Hepatocyte (in vitro differentiated cells): ENCODE measurements around the gene SLC25A13. TPM values are rescaled to one million over a fixed set of nuclear protein-coding genes. Genes with fewer than 3 reads are reported as not detected.

Experiments
- DNase-seq: peaks from one replicate; pipeline ENCODE4 v3.0.0-alpha.2; 2016; ENCODE audit warnings: low spot score
- H2AFZ ChIP-seq: fragments of 200-600 bp; sonication (generic); 2 replicates; pipeline ENCODE4 v1.6.0; 2016; ENCODE audit warnings: antibody characterized with exemption, mild to moderate bottlenecking
- H3K27ac ChIP-seq: fragments of 200-600 bp; sonication (generic); 2 replicates; pipeline ENCODE4 v1.5.1; 2016; ENCODE audit warnings: mild to moderate bottlenecking
- H3K27me3 ChIP-seq: fragments of 200-600 bp; sonication (generic); 2 replicates; pipeline ENCODE4 v1.6.1; 2016
- H3K36me3 ChIP-seq: fragments of 200-600 bp; sonication (generic); replicated peaks from 2 replicates; pipeline ENCODE4 v1.5.1; 2016; ENCODE audit warnings: low read depth; ENCODE audit not compliant: insufficient read depth
- H3K4me1 ChIP-seq: fragments of 200-600 bp; sonication (generic); 2 replicates; pipeline ENCODE4 v1.5.1; 2016; ENCODE audit warnings: mild to moderate bottlenecking, moderate library complexity; ENCODE audit not compliant: insufficient read depth
- H3K4me2 ChIP-seq: fragments of 200-600 bp; sonication (generic); 2 replicates; pipeline ENCODE4 v1.6.0; 2016
- H3K4me3 ChIP-seq: fragments of 200-600 bp; sonication (generic); 2 replicates; pipeline ENCODE4 v1.5.1; 2016; ENCODE audit warnings: mild to moderate bottlenecking
- H3K79me2 ChIP-seq: fragments of 200-600 bp; sonication (generic); 2 replicates; pipeline ENCODE4 v1.6.0; 2017; ENCODE audit warnings: mild to moderate bottlenecking
- H3K9me2 ChIP-seq: fragments of 200-600 bp; sonication (generic); replicated peaks from 2 replicates; pipeline ENCODE4 v1.6.0; 2017; ENCODE audit warnings: mild to moderate bottlenecking; ENCODE audit not compliant: insufficient read depth
- H3K9me3 ChIP-seq: fragments of 200-600 bp; sonication (generic); 2 replicates; pipeline ENCODE4 v1.5.1; 2016; ENCODE audit warnings: low read depth, mild to moderate bottlenecking
- H4K20me1 ChIP-seq: fragments of 200-600 bp; sonication (generic); 2 replicates; pipeline ENCODE4 v1.6.0; 2016; ENCODE audit warnings: mild to moderate bottlenecking; ENCODE audit not compliant: insufficient read depth, poor library complexity, severe bottlenecking
- EZH2 ChIP-seq: fragments of 200-600 bp; sonication (generic); IDR thresholded peaks from 2 replicates; pipeline ENCODE4 v1.6.1; 2016; ENCODE audit warnings: antibody characterized with exemption, mild to moderate bottlenecking, borderline replicate concordance
- EZH2phosphoT487 ChIP-seq: fragments of 200-600 bp; sonication (generic); IDR thresholded peaks from one replicate; pipeline ENCODE4 v1.6.1; 2018; ENCODE audit warnings: antibody characterized with exemption, mild to moderate bottlenecking, low read depth, moderate library complexity; ENCODE audit not compliant: unreplicated experiment, severe bottlenecking
- WGBS: methylation state at CpG from one replicate; pipeline ENCODE4 v1.1.6; 2016; ENCODE audit warnings: low lambda C conversion rate; ENCODE audit errors: missing lambda C conversion rate; 5-methylcytosine and 5-hydroxymethylcytosine counted together
- polyA plus RNA-seq: library from polyadenylated mRNA; unstranded; fragments of >200 nt; fragmentation: Nextera tagmentation; extraction: Ambion mirVana; gene quantifications from 2 replicates; pipeline ENCODE4 v1.2.1, GENCODE V29; 2016
- total RNA-seq: library from RNA; depleted of rRNA; stranded (reverse); fragments of >200 nt; gene quantifications from 2 replicates; pipeline ENCODE4 v1.2.3, GENCODE V29; 2014
- TF ChIP-seq, protein P1 (sequence below): fragments of 200-600 bp; sonication (generic); IDR thresholded peaks from 2 replicates; pipeline ENCODE4 v1.5.1; 2016; ENCODE audit warnings: antibody characterized with exemption, mild to moderate bottlenecking; ENCODE audit not compliant: poor library complexity

SLC25A13 gene
- total and polyA plus RNA-seq, 2 experiments from 2014 or later: 37.5 to 55.1 TPM

DNA sequence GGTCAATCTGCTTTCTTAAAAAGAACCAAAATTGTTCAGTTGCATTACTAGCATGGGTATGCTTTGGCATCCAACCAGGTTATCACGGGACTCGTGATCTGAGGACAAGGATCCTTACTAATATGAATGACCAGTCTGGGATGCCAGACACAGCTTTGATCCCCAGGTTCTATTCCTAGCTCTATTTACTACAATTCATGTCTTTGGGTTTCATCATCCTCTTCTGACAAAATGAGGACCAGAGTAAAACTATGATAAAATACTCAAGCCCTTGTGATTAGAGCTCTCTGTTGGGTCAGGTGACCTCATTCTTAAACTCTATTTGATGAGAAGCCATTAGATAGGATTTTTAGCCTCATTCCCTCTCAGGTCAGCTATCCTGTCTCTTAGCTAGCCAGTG is 119.8 kb downstream of the SLC25A13 start:
- Histone ChIP-seq H2AFZ (no peak overlapping the region), H3K79me2 (no peaks in the 10 kb centered on the region), H3K9me3 (no peaks in the 10 kb centered on the region), H3K9me2 (no peaks in the 10 kb centered on the region), H3K4me2 (no peak overlapping the region), H4K20me1 (no peaks in the 10 kb centered on the region), H3K27ac (no peak overlapping the region), H3K27me3 (no peaks in the 10 kb centered on the region), H3K4me3 (no peak overlapping the region), H3K4me1 (peaks cover 3% of the 10 kb centered on the region), H3K36me3 (no peaks in the 10 kb centered on the region)
- 96% methylated on average over 2 of the region's 2 CpGs for whole genome bisulfite sequencing
- no peak for DNase-seq
- TF ChIP-seq, protein P1, sequence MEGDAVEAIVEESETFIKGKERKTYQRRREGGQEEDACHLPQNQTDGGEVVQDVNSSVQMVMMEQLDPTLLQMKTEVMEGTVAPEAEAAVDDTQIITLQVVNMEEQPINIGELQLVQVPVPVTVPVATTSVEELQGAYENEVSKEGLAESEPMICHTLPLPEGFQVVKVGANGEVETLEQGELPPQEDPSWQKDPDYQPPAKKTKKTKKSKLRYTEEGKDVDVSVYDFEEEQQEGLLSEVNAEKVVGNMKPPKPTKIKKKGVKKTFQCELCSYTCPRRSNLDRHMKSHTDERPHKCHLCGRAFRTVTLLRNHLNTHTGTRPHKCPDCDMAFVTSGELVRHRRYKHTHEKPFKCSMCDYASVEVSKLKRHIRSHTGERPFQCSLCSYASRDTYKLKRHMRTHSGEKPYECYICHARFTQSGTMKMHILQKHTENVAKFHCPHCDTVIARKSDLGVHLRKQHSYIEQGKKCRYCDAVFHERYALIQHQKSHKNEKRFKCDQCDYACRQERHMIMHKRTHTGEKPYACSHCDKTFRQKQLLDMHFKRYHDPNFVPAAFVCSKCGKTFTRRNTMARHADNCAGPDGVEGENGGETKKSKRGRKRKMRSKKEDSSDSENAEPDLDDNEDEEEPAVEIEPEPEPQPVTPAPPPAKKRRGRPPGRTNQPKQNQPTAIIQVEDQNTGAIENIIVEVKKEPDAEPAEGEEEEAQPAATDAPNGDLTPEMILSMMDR: no peak
- TF ChIP-seq EZH2: no peak
- TF ChIP-seq EZH2phosphoT487: no peak

GRCh38 chr7:96200740-96201139 is 121.2 kb downstream of the SLC25A13 start:
- Histone ChIP-seq H3K36me3 (no peaks in the 10 kb centered on the region), H3K9me3 (no peaks in the 10 kb centered on the region), H3K9me2 (no peaks in the 10 kb centered on the region), H3K79me2 (no peaks in the 10 kb centered on the region), H3K4me3 (no peak overlapping the region), H4K20me1 (no peaks in the 10 kb centered on the region), H2AFZ (no peak overlapping the region), H3K27me3 (no peaks in the 10 kb centered on the region), H3K4me1 (peaks cover 3% of the 10 kb centered on the region), H3K27ac (no peak overlapping the region), H3K4me2 (no peak overlapping the region)
- TF ChIP-seq, protein P1: no peak
- 96% methylated on average over 1 of the region's 1 CpG for WGBS
- no peak for DNase-seq

DNA sequence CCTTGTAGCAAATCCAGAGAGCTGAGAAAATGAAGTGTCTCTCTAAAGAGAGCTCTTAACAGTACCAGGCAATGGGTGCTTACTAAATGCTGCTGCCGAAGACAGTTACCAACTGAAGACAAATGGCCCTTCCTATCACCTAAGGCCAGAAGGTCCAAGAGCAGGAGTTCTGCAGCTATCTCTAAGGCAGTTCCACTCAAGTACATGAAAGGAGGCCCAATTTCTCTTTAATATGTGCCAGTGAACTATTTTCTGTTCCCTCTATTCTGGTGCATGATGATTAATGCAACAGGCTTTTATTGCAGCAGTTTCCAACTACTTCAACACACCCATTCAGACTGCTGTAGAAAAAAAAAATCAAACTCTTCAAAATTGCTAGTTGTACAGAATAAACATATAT is 122.5 kb downstream of the SLC25A13 start:
- Histone ChIP-seq H3K27me3 (no peaks in the 10 kb centered on the region), H3K9me3 (no peaks in the 10 kb centered on the region), H2AFZ (no peak overlapping the region), H3K9me2 (no peaks in the 10 kb centered on the region), H3K27ac (no peak overlapping the region), H3K4me3 (no peak overlapping the region), H3K4me2 (no peak overlapping the region), H4K20me1 (no peaks in the 10 kb centered on the region), H3K79me2 (no peaks in the 10 kb centered on the region), H3K36me3 (no peaks in the 10 kb centered on the region), H3K4me1 (peaks cover 3% of the 10 kb centered on the region)
- TF ChIP-seq, protein P1: no peak
- TF ChIP-seq EZH2phosphoT487 (no peak), EZH2 (no peak)
- no peak for DNase-seq
- 92% methylated on average over 1 of the region's 1 CpG for WGBS

DNA sequence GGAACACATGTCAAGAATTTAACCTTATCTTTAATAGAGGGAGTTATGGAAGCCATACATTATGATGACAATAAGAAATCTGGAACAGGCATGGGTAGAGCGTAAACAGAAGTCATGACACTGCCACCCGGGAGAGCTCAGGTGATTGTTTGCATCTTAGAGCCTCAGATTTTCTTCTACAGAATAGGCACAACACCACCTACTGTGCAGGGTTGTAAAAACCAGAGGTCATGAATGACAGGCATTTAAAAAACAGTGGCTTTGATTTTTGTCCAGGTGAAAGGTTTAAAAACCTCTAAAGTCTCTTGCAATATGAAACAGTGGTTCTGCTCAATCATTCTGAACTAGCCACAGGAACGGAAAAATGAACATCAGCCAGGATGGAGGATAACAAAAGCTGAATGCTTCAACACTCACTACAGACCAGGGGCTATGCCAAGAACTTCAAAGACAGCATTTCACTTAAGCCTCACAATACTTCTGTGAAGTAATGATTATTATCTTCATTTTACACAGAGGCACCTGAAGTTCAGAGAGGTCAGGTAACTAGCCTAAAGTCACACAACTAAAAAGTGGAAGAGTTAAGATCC is 123.8 kb downstream of the SLC25A13 start:
- Histone ChIP-seq H2AFZ (no peak overlapping the region), H3K9me2 (no peaks in the 10 kb centered on the region), H3K36me3 (no peaks in the 10 kb centered on the region), H3K9me3 (no peaks in the 10 kb centered on the region), H3K4me1 (peaks cover 3% of the 10 kb centered on the region), H3K27ac (no peak overlapping the region), H3K27me3 (no peaks in the 10 kb centered on the region), H4K20me1 (no peaks in the 10 kb centered on the region), H3K4me2 (no peak overlapping the region), H3K79me2 (no peaks in the 10 kb centered on the region), H3K4me3 (no peak overlapping the region)
- TF ChIP-seq, protein P1: no peak
- TF ChIP-seq EZH2phosphoT487 (no peak), EZH2 (no peak)
- DNase-seq: no peak
- 64% methylated on average over 3 of the region's 3 CpGs for WGBS
